HUDEP-2 (cell line): ENCODE data around the gene IL4I1.
"Not testable (repeated sequence)": the region's sequence is repeated elsewhere in the genome, so short reads cannot be mapped to it uniquely, and the experiment has no call there.

Experiments
- DNase-seq, 76 experiments: peaks; one replicate each; lab custom pipeline; 2025; ENCODE audit not compliant: unreplicated experiment in 76 of 76; lab: John Stamatoyannopoulos, UW

The IL4I1 gene

DNA sequence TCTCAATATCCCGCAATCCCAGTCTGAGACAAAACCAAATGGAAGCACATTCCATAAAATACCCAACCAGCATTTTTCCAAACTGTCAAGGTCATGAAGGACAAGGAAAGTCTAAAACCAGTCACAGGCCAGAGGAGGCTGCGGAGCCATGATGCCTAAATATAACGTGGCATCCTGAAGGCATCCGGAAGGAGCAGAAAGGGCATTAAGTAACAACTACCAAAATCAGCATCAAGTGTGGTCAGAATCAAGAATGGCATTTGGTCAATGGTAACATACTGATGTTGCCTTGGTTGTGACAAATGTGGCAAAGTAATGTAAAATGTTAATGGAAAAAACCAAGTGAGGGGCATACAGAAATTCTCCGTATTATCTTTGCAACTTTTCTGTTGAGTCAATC is 28.8 kb upstream of the IL4I1 start:
- DNase-seq: no peak

DNA sequence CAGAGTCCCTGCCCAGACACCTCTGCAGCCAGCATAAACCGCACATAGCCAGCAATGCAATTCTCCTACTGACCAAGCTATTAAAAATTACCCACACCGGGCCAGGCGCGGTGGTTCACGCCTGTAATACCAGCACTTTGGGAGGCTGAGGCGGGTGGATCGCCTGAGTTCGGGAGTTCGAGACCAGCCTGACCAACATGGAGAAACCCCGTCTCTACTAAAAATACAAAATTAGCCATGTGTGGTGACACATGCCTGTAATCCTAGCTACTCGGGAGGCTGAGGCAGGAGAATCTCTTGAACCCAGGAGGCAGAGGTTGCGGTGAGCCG is 28.2 kb upstream of the IL4I1 start:
- not testable (repeated sequence) for DNase-seq

DNA sequence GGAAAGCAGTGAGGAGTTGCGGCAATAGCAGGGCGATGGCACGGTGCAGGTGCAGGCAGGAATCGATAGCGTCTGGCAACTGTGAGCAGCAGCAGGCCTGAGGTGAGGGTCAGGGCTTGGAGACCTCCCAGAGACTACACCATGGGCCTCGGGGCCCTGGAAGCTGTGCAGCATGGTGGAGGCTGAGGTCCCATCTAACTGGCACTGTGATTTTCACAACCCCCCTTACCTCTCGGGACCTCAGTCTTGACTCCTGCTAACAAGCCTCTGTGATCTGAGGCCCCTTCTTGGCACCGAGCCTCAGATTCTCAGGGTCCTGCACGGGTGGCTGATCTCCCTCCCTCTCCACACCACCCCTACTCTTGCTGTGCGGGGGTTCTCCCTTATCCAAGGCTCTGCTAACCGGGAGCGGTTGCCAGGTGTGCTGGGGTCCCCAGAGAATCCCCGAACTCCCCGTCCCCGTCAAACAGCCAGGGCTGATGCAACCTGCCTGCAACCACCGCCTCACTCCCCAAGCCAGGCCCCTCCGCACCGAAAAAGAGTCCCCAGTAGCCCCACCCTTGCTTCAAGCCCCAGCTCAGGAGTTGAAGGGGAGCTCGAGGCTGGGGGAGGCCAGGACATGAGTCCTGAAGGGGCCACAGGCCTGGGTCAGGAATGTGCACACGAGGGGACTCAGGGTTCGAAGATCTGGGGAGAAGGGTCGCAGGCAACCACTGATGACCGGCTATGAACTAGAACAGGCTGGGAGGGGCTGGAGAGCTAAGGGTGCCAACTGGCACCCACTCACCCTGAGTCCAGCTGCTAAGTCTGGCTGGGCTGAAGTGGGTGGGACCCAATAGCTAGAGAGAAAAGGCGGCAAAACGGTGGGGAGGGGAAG is 27.6 kb upstream of the IL4I1 start:
- DNase-seq: no peak

DNA sequence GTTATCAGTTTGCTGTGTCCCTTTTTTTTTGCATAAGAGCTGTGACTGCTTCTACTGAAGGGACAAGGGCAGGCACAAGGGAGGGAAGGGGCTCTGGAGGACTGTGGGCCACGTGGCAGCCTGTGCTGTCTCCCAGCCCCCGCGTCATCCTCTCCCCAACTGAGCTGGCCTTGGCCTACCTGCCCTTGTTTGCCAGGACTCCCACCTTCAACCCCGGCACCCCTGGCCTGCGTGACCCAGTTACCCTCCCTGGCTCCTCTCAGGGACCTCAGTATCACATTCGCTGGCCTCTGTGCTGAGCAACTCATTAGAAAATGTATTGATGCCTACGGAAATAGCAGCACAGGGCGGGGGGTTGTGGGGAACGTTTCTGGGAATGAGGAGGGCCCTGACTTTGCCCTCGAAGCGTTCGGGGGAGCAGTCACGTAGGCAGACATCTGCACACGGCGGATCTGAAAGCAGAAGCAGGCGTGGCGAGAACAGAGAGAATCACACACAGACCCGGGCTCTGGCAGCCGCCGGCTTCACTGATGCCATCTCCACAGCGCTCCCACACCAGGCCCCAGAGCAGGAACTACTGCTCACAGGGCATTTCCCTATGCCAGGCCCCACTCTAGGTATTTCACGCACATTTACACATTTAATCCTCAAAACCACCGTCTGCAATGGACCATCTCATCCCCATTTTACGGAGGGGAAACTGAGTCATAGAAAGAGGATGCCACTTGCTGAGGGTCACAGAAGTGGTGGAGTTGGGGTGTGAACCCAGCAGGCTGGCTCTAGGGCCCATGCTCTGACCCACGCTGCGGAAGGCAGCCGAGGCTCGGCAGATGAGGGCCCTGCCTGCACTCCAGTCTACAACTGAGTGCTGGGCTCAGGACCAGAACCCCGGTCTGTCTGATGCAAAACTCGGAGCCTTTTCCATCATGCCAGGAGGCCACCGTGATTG is 26.6 kb upstream of the IL4I1 start:
- DNase-seq: no peak

DNA sequence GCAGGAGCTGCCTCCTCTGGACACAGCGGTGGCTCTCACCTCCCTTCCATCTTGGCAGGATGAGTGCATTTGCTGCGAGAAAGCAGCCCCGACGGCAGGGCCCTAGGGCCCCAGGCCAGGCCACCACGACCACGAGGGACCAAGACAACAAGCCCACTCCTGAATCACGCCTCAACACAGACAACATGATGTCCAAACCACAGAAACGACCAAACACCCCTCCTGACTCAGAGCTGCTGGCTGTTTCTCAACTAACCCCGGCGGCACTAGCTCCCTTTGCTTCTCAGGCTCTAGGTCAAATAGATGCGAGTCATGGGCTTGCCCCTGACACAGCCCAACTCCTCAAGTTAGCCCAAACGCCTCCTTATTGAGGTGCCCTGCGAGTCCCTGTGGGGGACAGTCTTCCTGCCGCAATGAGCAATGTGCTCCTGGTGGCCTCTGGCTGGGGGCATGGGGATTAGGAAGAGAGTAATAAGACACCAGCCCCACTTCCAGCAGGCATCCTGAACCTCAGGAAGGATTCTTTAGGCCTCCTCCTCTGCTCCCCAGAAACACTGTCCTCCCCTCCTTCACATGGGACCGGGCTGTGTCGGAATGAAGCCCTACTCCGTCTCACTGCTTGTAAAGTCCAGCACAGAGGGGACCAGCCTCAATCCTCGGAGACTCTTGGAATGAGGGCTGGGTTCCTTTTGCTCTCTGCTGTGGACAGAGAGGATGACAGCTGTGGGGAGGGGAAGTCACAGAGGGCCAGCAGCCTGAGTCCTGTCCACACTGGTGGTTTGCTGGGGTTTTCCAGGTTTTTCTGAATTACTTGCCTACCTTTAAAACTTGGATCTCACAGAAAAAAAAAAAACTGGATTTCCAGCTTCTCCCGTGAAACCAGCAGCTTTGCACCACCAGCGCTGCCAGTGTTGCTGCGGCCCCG is 25.4 kb upstream of the IL4I1 start:
- peak in 1 of 76 experiments; percentile 19 for DNase-seq

DNA sequence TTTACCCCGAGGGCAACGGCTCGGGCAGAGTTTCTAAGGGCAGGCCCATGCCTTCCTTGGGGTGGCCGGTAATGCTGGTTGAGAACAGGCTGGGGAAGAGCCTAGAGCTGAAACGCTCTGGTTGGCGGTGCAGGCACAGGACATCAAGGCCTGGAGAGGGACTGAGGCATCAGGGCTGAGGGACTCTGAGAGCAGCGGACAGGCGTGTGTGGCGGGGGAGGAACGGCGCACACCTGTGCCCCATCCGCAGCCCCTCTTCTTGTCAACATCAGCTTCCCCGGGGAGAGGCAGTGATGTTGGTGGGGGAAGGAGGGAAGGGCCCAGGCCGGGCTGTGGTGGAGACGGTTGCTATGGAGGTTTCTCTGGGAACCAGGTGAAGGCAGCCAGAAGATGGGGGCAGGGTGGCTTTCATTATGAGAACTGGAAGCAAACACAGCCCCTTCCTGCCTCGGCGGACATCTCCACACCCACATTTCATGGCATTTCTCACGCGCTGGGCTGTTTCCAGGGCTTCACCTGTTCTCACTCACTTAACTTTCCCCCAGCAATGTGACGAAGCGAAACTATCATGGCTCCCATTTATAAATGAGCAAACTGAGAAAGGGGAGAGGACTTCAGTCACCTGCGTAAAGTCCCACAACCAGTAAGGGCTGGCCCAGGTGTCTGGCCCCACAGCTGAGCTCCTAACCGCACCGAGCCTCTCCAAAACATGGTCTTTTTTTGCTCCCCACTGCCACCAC is 24.1 kb upstream of the IL4I1 start:
- DNase-seq: no peak

DNA sequence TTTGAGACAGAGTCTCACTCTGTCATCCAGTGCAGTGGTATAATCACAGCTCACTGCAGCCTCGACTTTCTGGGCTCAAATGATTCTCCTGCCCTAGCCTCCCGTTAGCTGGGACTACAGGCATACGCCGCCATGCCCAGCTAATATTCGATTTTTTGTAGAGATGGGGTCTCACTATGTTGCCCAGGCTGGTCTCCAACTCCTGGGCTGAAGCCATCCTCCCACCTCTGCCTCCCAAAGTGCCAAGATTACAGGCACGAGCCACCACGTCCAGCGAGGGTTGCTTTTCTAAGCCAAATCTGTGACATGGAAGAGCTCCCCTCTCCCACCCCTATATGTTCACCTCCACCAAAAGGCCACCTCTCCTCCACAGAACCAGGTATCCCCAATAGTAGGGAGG is 21.4 kb upstream of the IL4I1 start:
- DNase-seq: no peak

DNA sequence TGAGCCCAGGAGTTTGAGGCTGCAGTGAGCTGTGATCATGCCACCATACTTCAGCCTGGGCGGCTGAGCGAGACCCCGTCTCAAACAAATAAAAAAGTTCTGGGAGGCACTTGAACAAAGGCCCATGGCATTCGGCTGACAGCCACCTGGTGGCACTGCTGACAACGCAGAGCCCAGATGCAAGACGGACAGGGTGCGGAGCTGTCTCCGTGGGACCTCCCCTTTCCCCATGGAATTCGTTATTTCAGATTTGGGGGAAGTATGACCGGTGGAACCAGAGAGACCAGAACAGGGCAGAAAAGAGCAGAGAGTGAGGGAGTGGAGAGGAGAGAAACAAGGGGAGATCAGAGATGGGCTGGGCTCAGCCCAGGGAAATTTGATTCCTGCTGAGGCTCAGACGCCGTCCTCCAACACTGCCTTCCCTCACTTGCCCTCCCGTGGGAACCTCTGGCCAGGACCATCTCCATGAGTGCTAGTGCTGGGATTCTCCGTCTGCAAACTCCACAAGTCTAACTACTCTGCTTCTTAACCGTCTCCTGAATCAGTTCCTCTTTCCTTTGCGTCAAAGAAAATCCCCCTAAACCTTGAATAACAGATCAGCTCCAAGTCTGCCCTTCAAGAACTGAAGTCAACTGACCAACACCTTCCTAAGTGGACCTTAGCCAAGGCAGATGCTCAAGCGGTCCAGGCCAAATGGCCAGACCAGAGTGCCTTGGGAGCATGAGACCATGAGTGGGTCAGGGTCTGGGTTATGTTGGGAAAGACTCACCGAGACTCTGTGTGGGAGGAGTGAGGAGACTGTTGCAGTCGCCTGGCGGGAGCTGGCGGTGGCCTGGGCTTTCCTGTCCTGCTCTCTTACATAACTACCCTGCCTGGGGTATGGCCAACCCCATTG is 20.4 kb upstream of the IL4I1 start:
- DNase-seq: no peak

DNA sequence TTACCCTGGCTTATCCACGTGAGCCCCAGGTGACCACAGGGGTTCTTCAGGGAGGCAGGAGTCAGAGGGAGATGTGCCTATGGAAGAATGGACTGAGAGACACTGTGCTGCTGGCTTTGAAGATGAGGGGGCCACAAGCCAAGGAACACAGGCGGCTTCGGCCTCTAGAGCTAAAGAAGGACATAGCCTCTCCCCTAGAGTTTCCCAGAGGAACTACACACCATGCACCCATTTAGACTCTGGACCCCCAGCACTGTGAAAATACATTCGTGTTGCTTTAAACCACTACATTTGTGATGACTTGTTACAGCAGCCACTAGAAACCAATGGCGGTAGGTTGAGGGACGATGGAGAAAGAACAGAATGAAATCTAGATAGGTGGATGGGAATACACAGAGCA is 18.6 kb upstream of the IL4I1 start:
- no peak for DNase-seq

DNA sequence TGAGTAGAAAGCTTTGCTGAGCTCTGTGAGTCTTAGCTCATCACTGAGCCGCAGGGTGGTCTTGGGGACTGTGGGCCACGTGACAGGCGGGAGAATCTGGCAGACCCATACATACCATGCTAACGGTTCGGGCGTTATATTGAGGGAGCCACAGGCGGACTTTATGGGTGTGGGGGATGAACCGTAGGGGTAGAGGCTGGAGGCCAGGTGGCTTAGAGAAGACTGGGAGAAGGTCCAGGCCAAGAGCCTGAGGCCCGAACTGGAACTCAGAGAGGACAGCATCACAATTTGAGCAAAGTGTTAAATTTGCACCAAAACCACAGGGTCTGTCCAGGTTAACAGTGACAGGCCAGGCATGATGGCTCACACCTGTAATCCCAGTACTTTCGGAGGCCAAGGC is 17.0 kb upstream of the IL4I1 start:
- DNase-seq: no peak

DNA sequence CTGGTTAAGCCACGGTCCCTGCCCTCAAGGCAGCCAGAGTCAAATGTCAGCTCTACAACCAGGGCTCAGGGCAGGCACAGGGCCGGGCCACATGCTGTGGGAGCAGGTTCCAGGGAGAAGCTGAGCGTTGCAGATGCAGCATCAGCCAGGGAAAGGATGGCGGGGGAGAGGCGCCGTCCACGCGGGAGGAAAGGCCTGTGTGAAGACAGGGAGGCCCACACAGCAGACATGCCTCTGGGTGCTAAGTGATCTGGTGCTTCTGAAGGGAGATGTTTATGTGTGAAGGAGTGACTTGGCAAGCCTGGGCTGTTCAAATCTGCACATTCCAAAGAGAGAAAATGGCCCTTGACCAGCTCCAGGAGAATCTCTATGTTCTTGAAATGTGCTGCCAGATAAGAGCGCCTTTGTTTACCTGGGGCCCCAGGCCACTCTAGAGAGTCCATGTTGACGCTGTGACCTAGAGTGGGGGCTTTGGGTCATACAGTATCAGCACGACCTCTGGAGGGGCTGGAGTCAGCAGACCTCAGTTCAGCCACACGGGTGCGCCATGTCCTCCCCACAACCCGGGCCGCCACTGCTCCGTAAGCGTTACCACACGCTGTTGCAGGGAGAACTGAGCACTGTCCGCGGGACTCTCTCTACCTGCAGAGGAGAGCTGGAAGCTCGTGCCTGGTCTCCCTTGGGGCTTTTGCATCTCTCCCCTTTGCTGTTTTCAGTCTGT is 16.4 kb upstream of the IL4I1 start:
- DNase-seq: no peak

DNA sequence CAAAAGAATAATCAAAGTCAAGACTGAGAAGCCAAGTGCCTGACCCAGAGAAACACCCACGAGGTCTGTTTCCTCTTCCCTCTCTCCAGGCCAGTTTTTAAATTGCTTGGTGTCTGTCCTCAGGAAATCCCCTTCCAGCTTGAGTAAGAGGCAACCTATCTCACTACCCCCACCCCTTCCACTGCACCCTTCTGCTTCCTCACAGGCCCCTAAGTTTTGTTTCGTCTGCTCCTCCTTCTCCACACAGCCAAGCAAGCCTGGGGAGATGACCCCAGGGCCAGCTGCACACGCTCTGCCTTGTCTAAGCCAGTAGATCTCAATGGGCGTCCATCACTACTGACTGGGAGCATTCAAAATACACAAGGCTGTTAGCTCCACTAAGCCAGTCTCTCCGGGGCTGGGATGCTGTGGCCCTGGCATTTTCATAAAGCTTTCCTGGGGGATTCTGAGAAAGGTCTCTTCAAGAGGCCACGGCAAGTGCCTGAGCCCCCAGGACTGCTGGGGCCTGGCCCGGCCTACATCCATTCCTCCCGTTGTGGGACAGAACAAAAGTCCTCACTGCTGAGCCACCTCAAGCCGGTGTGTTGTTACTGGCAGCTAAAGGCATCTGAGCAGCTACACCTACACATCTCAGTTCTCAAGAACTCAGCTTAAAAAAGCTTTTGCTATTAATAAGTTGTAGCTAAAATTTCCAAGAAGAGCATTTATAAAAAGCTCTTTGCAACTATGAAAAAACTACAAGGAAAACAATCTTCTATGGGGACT is 14.9 kb upstream of the IL4I1 start:
- DNase-seq: no peak

DNA sequence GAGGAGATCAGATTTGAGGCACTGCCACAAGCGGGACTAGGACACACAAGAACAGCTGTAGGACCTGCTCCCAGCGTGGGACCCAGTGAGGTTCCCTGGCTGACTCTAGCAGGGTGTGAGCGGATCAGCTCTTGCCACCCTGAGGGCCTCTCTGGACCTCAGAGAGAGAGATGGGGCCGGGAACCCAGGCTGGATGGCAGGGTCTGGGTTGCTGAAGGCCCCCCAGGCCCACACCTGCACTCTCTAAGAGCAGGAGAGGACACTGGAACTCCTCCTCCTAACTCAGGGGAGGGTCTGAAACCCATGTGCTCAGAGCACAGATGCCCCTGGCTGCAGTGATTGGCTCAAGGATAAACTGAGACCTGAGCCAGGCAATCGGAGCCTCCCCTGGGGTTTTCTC is 13.5 kb upstream of the IL4I1 start:
- no peak for DNase-seq

DNA sequence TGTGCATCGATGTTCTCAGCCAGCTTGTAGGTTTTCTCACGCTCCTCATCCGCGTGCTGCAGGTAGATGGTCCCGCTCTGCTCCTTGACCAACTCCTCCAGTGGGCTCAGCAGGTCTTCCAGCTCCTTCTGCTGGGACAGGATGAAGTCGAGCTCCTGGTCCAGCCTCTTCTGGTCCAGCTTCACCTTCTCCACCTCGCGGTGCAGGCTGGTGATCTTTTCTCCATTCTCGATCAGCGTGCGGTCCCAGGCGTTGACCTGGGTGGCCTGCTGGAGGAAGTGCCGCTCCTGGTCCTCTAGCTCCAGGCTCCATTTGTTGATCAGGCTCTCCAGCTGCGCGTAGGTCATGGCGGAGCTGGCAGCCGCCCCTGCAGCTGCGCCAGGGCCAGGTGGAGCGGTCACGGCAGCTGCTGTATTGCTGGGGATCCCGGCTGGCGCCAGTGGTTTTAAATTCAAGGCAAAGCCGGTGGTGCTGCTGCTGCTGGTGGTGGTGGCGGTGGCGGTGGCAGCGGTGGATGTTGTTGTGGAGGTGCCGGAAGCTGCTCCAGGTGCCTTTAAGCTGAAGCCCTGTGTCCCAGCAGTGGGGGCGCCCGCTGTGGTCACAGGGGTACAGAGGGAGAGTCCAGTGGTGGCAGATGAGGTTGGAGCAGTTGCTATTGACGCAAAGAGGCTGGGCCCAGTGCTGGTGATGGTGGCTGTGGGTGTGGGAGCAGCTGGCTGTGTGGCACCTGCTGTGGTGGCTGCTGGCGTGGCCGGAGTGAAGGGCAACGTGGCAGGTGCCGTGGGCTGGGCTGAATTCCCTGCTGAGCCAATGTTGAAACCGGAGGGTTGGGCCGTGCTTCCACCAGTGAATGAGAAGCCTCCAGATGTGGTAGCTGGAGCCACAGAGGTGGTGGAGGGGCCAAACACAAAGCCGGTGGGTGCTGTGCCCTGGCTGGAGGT is 12.1 kb upstream of the IL4I1 start:
- no peak for DNase-seq

DNA sequence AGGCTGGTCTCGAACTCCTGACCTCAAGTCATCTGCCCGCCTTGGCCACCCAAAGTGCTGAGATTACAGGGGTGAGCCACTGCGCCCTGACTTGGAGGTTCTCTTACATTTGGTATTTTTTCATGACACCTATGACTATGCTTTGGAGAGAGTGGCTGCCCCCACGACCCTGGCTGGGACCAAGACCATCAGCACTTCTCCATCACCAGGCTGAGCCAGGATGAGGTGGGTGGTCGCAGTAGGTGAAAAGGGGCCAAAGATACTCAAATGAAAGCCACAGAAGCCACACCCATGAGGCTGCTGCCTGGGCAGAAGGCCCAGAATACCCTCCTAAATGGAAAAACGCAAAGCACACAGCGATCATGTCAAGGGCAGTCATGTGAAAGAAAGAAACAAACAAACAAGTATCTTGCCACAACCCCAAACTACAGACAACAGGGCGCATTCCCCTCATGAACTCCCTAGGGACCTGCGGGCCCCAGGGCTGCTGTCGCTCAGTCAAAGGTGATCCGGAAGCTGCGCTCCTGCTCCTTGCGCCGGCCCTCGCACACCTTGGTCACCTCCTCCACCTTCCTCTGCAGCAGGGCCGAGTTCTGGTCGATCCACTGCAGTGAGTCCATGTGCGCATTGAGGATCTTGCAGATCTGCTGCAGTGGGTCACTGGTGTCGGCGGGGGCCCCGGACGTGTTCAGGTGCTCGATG is 11.2 kb upstream of the IL4I1 start:
- DNase-seq: no peak
